H9 (cell line): ENCODE results near the gene ARPC5. TPM values are rescaled to one million over a fixed set of nuclear protein-coding genes. Genes with fewer than 3 reads are reported as not detected.

Experiments used
- DNase-seq: peaks from one replicate; pipeline ENCODE4 v3.0.0-alpha.2; 2017
- H2AFZ ChIP-seq: one replicate; pipeline ENCODE4 v1.6.1; 2013; ENCODE audit warnings: mild to moderate bottlenecking, low read length, control low read depth, moderate library complexity
- H2AK5ac ChIP-seq: 2 replicates; pipeline ENCODE4 v1.6.1; 2013; ENCODE audit warnings: low read length, control low read depth, mixed read lengths; ENCODE audit not compliant: insufficient read length
- H2BK120ac ChIP-seq: one replicate; pipeline ENCODE4 v1.6.1; 2013; ENCODE audit warnings: low read depth, mild to moderate bottlenecking, low read length, control low read depth, inconsistent platforms; ENCODE audit not compliant: poor library complexity, severe bottlenecking
- H2BK12ac ChIP-seq: 2 replicates; pipeline ENCODE4 v1.6.1; 2013; ENCODE audit warnings: low read length, control low read depth, mixed read lengths, low read depth; ENCODE audit not compliant: insufficient read length
- H2BK15ac ChIP-seq: 2 replicates; pipeline ENCODE4 v1.6.1; 2013; ENCODE audit warnings: low read depth, low read length, control low read depth
- H2BK20ac ChIP-seq: one replicate; pipeline ENCODE4 v1.6.1; 2013; ENCODE audit warnings: low read depth, mild to moderate bottlenecking, low read length, control low read depth, inconsistent platforms; ENCODE audit not compliant: poor library complexity, severe bottlenecking
- H2BK5ac ChIP-seq: 2 replicates; pipeline ENCODE4 v1.6.1; 2013; ENCODE audit warnings: low read length, control low read depth, mixed read lengths; ENCODE audit not compliant: insufficient read length
- H3K14ac ChIP-seq: 2 replicates; pipeline ENCODE4 v1.6.1; 2013; ENCODE audit warnings: low read length, control low read depth; ENCODE audit not compliant: insufficient read depth
- H3K18ac ChIP-seq: 2 replicates; pipeline ENCODE4 v1.6.1; 2013; ENCODE audit warnings: low read depth, mild to moderate bottlenecking, mixed read lengths, low read length, control low read depth; ENCODE audit not compliant: insufficient read length
- H3K23ac ChIP-seq: 2 replicates; pipeline ENCODE4 v1.6.1; 2013; ENCODE audit warnings: low read length, control low read depth, mixed read lengths, low read depth; ENCODE audit not compliant: insufficient read length
- H3K23me2 ChIP-seq: 2 replicates; pipeline ENCODE4 v1.6.1; 2013; ENCODE audit warnings: low read depth, mild to moderate bottlenecking, mixed read lengths, low read length, control low read depth; ENCODE audit not compliant: insufficient read length, poor library complexity, severe bottlenecking
- H3K27ac ChIP-seq: 2 replicates; pipeline ENCODE4 v1.5.1; 2013; ENCODE audit warnings: low read length, control low read depth, mixed read lengths, low read depth; ENCODE audit not compliant: insufficient read length
- H3K27me3 ChIP-seq: 2 replicates; pipeline ENCODE4 v1.6.1; 2013; ENCODE audit warnings: low read length, control low read depth, inconsistent platforms; ENCODE audit not compliant: insufficient read depth
- H3K4ac ChIP-seq: 2 replicates; pipeline ENCODE4 v1.6.1; 2013; ENCODE audit warnings: low read depth, mild to moderate bottlenecking, control low read depth, inconsistent platforms, low read length, moderate library complexity
- H3K4me1 ChIP-seq: 2 replicates; pipeline ENCODE4 v1.6.1; 2013; ENCODE audit warnings: low read length, control low read depth, inconsistent platforms; ENCODE audit not compliant: insufficient read depth
- H3K4me2 ChIP-seq: 2 replicates; pipeline ENCODE4 v1.6.1; 2013; ENCODE audit warnings: low read length, control low read depth, mixed read lengths; ENCODE audit not compliant: insufficient read length, insufficient read depth
- H3K56ac ChIP-seq: 2 replicates; pipeline ENCODE4 v1.6.1; 2013; ENCODE audit warnings: low read depth, mild to moderate bottlenecking, mixed read lengths, low read length, control low read depth; ENCODE audit not compliant: insufficient read length
- H3K79me1 ChIP-seq: 2 replicates; pipeline ENCODE4 v1.6.1; 2013; ENCODE audit warnings: low read depth, mild to moderate bottlenecking, moderate library complexity, low read length, control low read depth, inconsistent platforms; ENCODE audit not compliant: insufficient read depth, poor library complexity, severe bottlenecking
- H3K79me2 ChIP-seq: 2 replicates; pipeline ENCODE4 v1.6.1; 2013; ENCODE audit warnings: low read length, control low read depth, inconsistent platforms; ENCODE audit not compliant: insufficient read depth
- H3K9ac ChIP-seq: 2 replicates; pipeline ENCODE4 v1.6.1; 2013; ENCODE audit warnings: low read length, control low read depth, mixed read lengths; ENCODE audit not compliant: insufficient read length; ENCODE audit errors: extremely low read depth
- H3K9me3 ChIP-seq: one replicate; pipeline ENCODE4 v1.6.1; 2013; ENCODE audit warnings: low read depth, low read length, inconsistent platforms; ENCODE audit not compliant: control insufficient read depth
- H3T11ph ChIP-seq: one replicate; pipeline ENCODE4 v1.6.1; 2013; ENCODE audit warnings: mild to moderate bottlenecking, low read length, control low read depth, inconsistent platforms
- H4K20me1 ChIP-seq: one replicate; pipeline ENCODE4 v1.6.1; 2013; ENCODE audit not compliant: control insufficient read depth, insufficient read length, insufficient read depth
- H4K5ac ChIP-seq: 2 replicates; pipeline ENCODE4 v1.6.1; 2013; ENCODE audit warnings: low read depth, mild to moderate bottlenecking, mixed read lengths, low read length, control low read depth; ENCODE audit not compliant: insufficient read length
- H4K8ac ChIP-seq: replicated peaks from 2 replicates; pipeline ENCODE4 v1.6.1; 2013; ENCODE audit warnings: low read length, control low read depth, mixed read lengths, low read depth; ENCODE audit not compliant: insufficient read length
- H4K91ac ChIP-seq: 2 replicates; pipeline ENCODE4 v1.6.1; 2013; ENCODE audit warnings: low read depth, mild to moderate bottlenecking, moderate library complexity, mixed read lengths, low read length, control low read depth; ENCODE audit not compliant: insufficient read length
- H3K27ac Mint-ChIP-seq, 3 experiments: 2 replicates in 2 of 3; 3 replicates in 1 of 3; pipeline ENCODE4 v1.8.0; 2020 to 2021; ENCODE audit warnings: mixed read lengths in 3 of 3, mild to moderate bottlenecking in 1 of 3, moderate library complexity in 1 of 3
- H3K27me3 Mint-ChIP-seq: 2 replicates; pipeline ENCODE4 v1.8.0; 2021; ENCODE audit warnings: low read depth, mild to moderate bottlenecking, moderate library complexity, mixed read lengths
- H3K36me3 Mint-ChIP-seq, 3 experiments: 2 replicates in 2 of 3; 3 replicates in 1 of 3; pipeline ENCODE4 v1.8.0; 2020 to 2021; ENCODE audit warnings: low read depth in 3 of 3, mixed read lengths in 3 of 3; ENCODE audit not compliant: insufficient read depth in 1 of 3
- H3K4me1 Mint-ChIP-seq, 2 experiments: 2 replicates each; pipeline ENCODE4 v1.8.0; 2020; ENCODE audit warnings: mixed read lengths in 2 of 2
- H3K4me3 Mint-ChIP-seq, 2 experiments: 2 replicates in 1 of 2; 3 replicates in 1 of 2; pipeline ENCODE4 v1.8.0; 2020 to 2021; ENCODE audit warnings: mild to moderate bottlenecking in 2 of 2, mixed read lengths in 2 of 2, moderate library complexity in 1 of 2
- H3K9me3 Mint-ChIP-seq, 2 experiments: 2 replicates in 1 of 2; 3 replicates in 1 of 2; pipeline ENCODE4 v1.8.0; 2020; ENCODE audit warnings: mild to moderate bottlenecking in 2 of 2, mixed read lengths in 2 of 2, moderate library complexity in 1 of 2
- CTCF ChIP-seq: fragments of 200-600 bp; sonication (generic); conservative IDR thresholded peaks from 3 replicates; pipeline ENCODE4 v1.8.0; 2021; ENCODE audit warnings: antibody characterized with exemption, mild to moderate bottlenecking
- WGBS: extraction: QIAGEN DNeasy Blood & Tissue Kit; methylation state at CpG from one replicate; pipeline ENCODE4 v1.1.7; 2013; ENCODE audit warnings: missing lambda C conversion rate, low lambda C conversion rate, mixed read lengths; ENCODE audit not compliant: insufficient read length; ENCODE audit errors: extremely low coverage; 5-methylcytosine and 5-hydroxymethylcytosine counted together
- total RNA-seq: library from RNA; stranded (reverse); gene quantifications from 2 replicates; pipeline ENCODE4 v1.2.1, GENCODE V29; 2021

ARPC5 gene
- total RNA-seq, 1 experiment from 2014 or later: 67.7 TPM

DNA sequence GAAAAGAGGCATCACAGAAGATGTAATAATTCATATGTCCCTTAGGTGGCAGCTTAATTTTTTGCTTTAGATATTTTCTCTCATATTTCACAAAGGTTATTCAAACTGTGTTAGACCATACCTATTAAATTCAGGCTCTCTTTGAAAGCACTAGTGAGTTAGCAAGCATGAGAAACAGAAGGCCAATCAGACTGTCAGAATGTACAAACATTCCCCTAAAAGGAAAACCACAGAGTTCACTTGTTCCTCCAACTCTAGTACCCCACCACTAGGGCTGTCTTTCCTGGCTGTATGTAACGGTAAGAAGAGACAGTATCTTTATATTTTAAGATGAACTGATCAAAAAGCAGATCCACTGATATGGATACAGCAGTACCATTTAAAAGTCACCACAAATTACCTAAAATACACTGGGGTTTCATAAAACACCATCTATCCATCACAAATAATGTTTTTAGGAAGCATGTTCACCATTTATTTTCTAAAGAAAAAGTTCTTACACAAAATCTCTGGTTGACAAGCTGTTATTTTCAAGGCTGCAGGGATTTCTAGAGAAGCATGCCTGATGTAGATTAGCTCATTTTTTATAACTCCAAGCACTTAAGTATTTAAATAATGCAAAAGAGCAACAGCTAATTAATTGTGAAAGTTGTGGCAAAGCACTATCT, 1.8 kb downstream of the ARPC5 start:
- no peak overlapping the region for H2AFZ ChIP-seq
- H4K8ac ChIP-seq: no peak overlapping the region
- no peak overlapping the region for H2AK5ac ChIP-seq
- no peak overlapping the region for H3K18ac ChIP-seq
- H2BK12ac ChIP-seq: no peak overlapping the region
- no CpG with 5 or more reads among the region's 1 CpG for WGBS
- no peak overlapping the region for H3K27ac ChIP-seq
- no peaks in the 10 kb centered on the region for H3K79me2 ChIP-seq
- Mint-ChIP-seq H3K27ac (peak overlapping the region in 2 of 3 experiments; percentile 25 to 57; a peak in 1 of 7 replicates), H3K36me3 (peaks cover 11 to 22% (median 21%) of the 10 kb centered on the region in 3 experiments; a peak in 6 of 7 replicates), H3K27me3 (peaks cover 14% of the 10 kb centered on the region), H3K4me1 (peaks cover 35 to 36% of the 10 kb centered on the region in 2 experiments), H3K9me3 (no peaks in the 10 kb centered on the region), H3K4me3 (peak overlapping the region; percentile 99 to 100)
- H3K4me1 ChIP-seq: no peaks in the 10 kb centered on the region
- H3K4ac ChIP-seq: no peak overlapping the region
- H3K4me2 ChIP-seq: peak overlapping the region; percentile 57
- no peaks in the 10 kb centered on the region for H3K9me3 ChIP-seq
- no peaks in the 10 kb centered on the region; the same call in 1 of the 2 replicates for H3K27me3 ChIP-seq
- no peaks in the 10 kb centered on the region for H3K79me1 ChIP-seq
- H2BK5ac ChIP-seq: no peak overlapping the region
- H4K20me1 ChIP-seq: no peaks in the 10 kb centered on the region
- no peak overlapping the region for H3K23ac ChIP-seq
- H3T11ph ChIP-seq: no peak overlapping the region
- H2BK20ac ChIP-seq: peak overlapping the region; percentile 97
- peaks cover 4% of the 10 kb centered on the region for H3K23me2 ChIP-seq
- no peak overlapping the region for H3K9ac ChIP-seq
- H4K5ac ChIP-seq: no peak overlapping the region
- H4K91ac ChIP-seq: no peak overlapping the region
- no peak overlapping the region for H2BK120ac ChIP-seq
- TF ChIP-seq CTCF: peak; percentile 60
- DNase-seq: no peak
- no peak overlapping the region for H3K14ac ChIP-seq
- no peak overlapping the region for H2BK15ac ChIP-seq
- no peak overlapping the region for H3K56ac ChIP-seq
